B cell (primary cell): ENCODE results near the gene KRT33B. TPM values are rescaled to one million over a fixed set of nuclear protein-coding genes. Genes with fewer than 3 reads are reported as not detected.

Experiments used
- polyA plus RNA-seq: library from polyadenylated mRNA; depleted of rRNA; stranded (reverse); fragments of >200 nt; gene quantifications from 2 replicates; pipeline ENCODE4 v1.2.3, GENCODE V29; 2012
- total RNA-seq, 2 donors: library from RNA; stranded (reverse); fragments of 120-200 nt in 1 of 2; gene quantifications; 1 replicate in 1 of 2; 2 replicates in 1 of 2; pipeline versions ENCODE4 v1.2.3 to v1.2.4, GENCODE V29; 2013 to 2022

KRT33B gene
- total and polyA plus RNA-seq, 2 donors (not counting 1 experiment from before 2014, with no cell fraction given), result not detected

Other genes with a start within 250 kb of the KRT33B start
Only the 30 nearest of the 32 such genes appear.
- gene KRTAP4-6, start 229.3 kb downstream of the KRT33B start, total RNA-seq, result not detected in 2 replicates
- not detected in 2 replicates for gene KRTAP4-6, start 229.3 kb downstream of the KRT33B start, polyA plus RNA-seq
- not detected in 2 replicates for gene KRTAP4-5, start 220.0 kb downstream of the KRT33B start, total RNA-seq
- gene KRTAP4-5, start 220.0 kb downstream of the KRT33B start, polyA plus RNA-seq, result not detected in 2 replicates
- not detected in 2 replicates for gene KRTAP4-4, start 209.1 kb downstream of the KRT33B start, total RNA-seq
- gene KRTAP4-4, start 209.1 kb downstream of the KRT33B start, polyA plus RNA-seq, result not detected in 2 replicates
- not detected in 2 replicates for gene KRTAP4-3, start 201.6 kb downstream of the KRT33B start, total RNA-seq
- gene KRTAP4-3, start 201.6 kb downstream of the KRT33B start, polyA plus RNA-seq, result not detected in 2 replicates
- gene KRTAP4-2, start 191.6 kb downstream of the KRT33B start, total RNA-seq, result not detected in 2 replicates
- not detected in 2 replicates for gene KRTAP4-2, start 191.6 kb downstream of the KRT33B start, polyA plus RNA-seq
- not detected in 2 replicates for gene KRTAP4-1, start 184.9 kb downstream of the KRT33B start, total RNA-seq
- gene KRTAP4-1, start 184.9 kb downstream of the KRT33B start, polyA plus RNA-seq, result not detected in 2 replicates
- gene KRTAP9-1, start 179.9 kb downstream of the KRT33B start, total RNA-seq, result not detected in 2 replicates
- not detected in 2 replicates for gene KRTAP9-1, start 179.9 kb downstream of the KRT33B start, polyA plus RNA-seq
- not detected in 2 replicates for gene KRTAP9-2, start 143.2 kb downstream of the KRT33B start, total RNA-seq
- gene KRTAP9-2, start 143.2 kb downstream of the KRT33B start, polyA plus RNA-seq, result not detected in 2 replicates
- gene KRTAP9-3, start 137.4 kb downstream of the KRT33B start, total RNA-seq, result not detected in 2 replicates
- gene KRTAP9-3, start 137.4 kb downstream of the KRT33B start, polyA plus RNA-seq, result not detected in 2 replicates
- not detected in 2 replicates for gene KRTAP9-8, start 131.8 kb downstream of the KRT33B start, total RNA-seq
- gene KRTAP9-8, start 131.8 kb downstream of the KRT33B start, polyA plus RNA-seq, result not detected in 2 replicates
- gene KRTAP9-4, start 120.1 kb downstream of the KRT33B start, total RNA-seq, result not detected in 2 replicates
- not detected in 2 replicates for gene KRTAP9-4, start 120.1 kb downstream of the KRT33B start, polyA plus RNA-seq
- gene KRTAP9-9, start 114.4 kb downstream of the KRT33B start, total RNA-seq, result not detected in 2 replicates
- gene KRTAP9-9, start 114.4 kb downstream of the KRT33B start, polyA plus RNA-seq, result not detected in 2 replicates
- gene KRTAP9-6, start 104.4 kb downstream of the KRT33B start, total RNA-seq, result not detected in 2 replicates
- not detected in 2 replicates for gene KRTAP9-6, start 104.4 kb downstream of the KRT33B start, polyA plus RNA-seq
- not detected in 2 replicates for gene KRTAP9-7, start 94.1 kb downstream of the KRT33B start, total RNA-seq
- gene KRTAP9-7, start 94.1 kb downstream of the KRT33B start, polyA plus RNA-seq, result not detected in 2 replicates
- gene KRTAP29-1, start 67.0 kb downstream of the KRT33B start, total RNA-seq, result not detected in 2 replicates
- 0.43 TPM in 1 of 2 replicates, not detected in the other for gene KRTAP29-1, start 67.0 kb downstream of the KRT33B start, polyA plus RNA-seq
- gene KRTAP16-1, start 60.5 kb downstream of the KRT33B start, total RNA-seq, result not detected in 2 replicates
- 0.16 and 0.20 TPM in 2 replicates for gene KRTAP16-1, start 60.5 kb downstream of the KRT33B start, polyA plus RNA-seq
- gene KRTAP17-1, start 54.1 kb downstream of the KRT33B start, total RNA-seq, result not detected in 2 replicates
- not detected in 2 replicates for gene KRTAP17-1, start 54.1 kb downstream of the KRT33B start, polyA plus RNA-seq
- gene KRT33A, start 19.0 kb downstream of the KRT33B start, total RNA-seq, result not detected in 2 replicates
- not detected in 2 replicates for gene KRT33A, start 19.0 kb downstream of the KRT33B start, polyA plus RNA-seq
- gene KRT34, start 12.5 kb upstream of the KRT33B start, total RNA-seq, result not detected in 2 replicates
- not detected in 2 replicates for gene KRT34, start 12.5 kb upstream of the KRT33B start, polyA plus RNA-seq
- not detected in 2 replicates for gene KRT31, start 27.8 kb upstream of the KRT33B start, total RNA-seq
- not detected in 2 replicates for gene KRT31, start 27.8 kb upstream of the KRT33B start, polyA plus RNA-seq
- not detected in 2 replicates for gene KRT37, start 54.8 kb upstream of the KRT33B start, total RNA-seq
- not detected in 2 replicates for gene KRT37, start 54.8 kb upstream of the KRT33B start, polyA plus RNA-seq
- gene KRT38, start 71.2 kb upstream of the KRT33B start, total RNA-seq, result not detected in 2 replicates
- not detected in 2 replicates for gene KRT38, start 71.2 kb upstream of the KRT33B start, polyA plus RNA-seq
- not detected in 2 replicates for gene KRT32, start 97.6 kb upstream of the KRT33B start, total RNA-seq
- gene KRT32, start 97.6 kb upstream of the KRT33B start, polyA plus RNA-seq, result not detected in 2 replicates
- not detected in 2 replicates for gene KRT35, start 111.3 kb upstream of the KRT33B start, total RNA-seq
- gene KRT35, start 111.3 kb upstream of the KRT33B start, polyA plus RNA-seq, result not detected in 2 replicates
- not detected in 2 replicates for gene KRT36, start 120.1 kb upstream of the KRT33B start, total RNA-seq
- not detected in 2 replicates for gene KRT36, start 120.1 kb upstream of the KRT33B start, polyA plus RNA-seq
- not detected in 2 replicates for gene KRT13, start 135.8 kb upstream of the KRT33B start, total RNA-seq
- not detected in 2 replicates for gene KRT13, start 135.8 kb upstream of the KRT33B start, polyA plus RNA-seq
- gene KRT15, start 149.1 kb upstream of the KRT33B start, total RNA-seq, result not detected in 2 replicates
- gene KRT15, start 149.1 kb upstream of the KRT33B start, polyA plus RNA-seq, result not detected in 2 replicates
- gene KRT19, start 158.5 kb upstream of the KRT33B start, total RNA-seq, result not detected in 2 replicates
- gene KRT19, start 158.5 kb upstream of the KRT33B start, polyA plus RNA-seq, result not detected in 2 replicates
- gene KRT9, start 202.2 kb upstream of the KRT33B start, total RNA-seq, result not detected in 2 replicates
- not detected in 2 replicates for gene KRT9, start 202.2 kb upstream of the KRT33B start, polyA plus RNA-seq
- gene KRT14, start 217.1 kb upstream of the KRT33B start, total RNA-seq, result not detected in 2 replicates
- gene KRT14, start 217.1 kb upstream of the KRT33B start, polyA plus RNA-seq, result not detected in 2 replicates